Activated CD4-positive, alpha-beta T cell treated with anti-CD3 and anti-CD28 coated beads, Interleukin-2, amount 50 U/mL, for 16 hours (primary cell): ENCODE results near the gene TKT.
"Not testable (repeated sequence)": the region's sequence is repeated elsewhere in the genome, so short reads cannot be mapped to it uniquely, and the experiment has no call there.

ENCODE experiments used
- DNase-seq: peaks from one replicate; pipeline ENCODE4 v3.0.0-alpha.2; 2020

The TKT gene

GRCh38 chr3:53259427-53260259 lies 3.8 kb upstream of the TKT start:
- no peak for DNase-seq

GRCh38 chr3:53258600-53259426 lies 3.0 kb upstream of the TKT start:
- no peak for DNase-seq

GRCh38 chr3:53257465-53257864 lies 1.6 kb upstream of the TKT start:
- DNase-seq = no peak

- no peak for DNase-seq
Measured at GRCh38 chr3:53256704-53257055, 858 bp upstream of the TKT start.

- DNase-seq = peak; percentile 35
Measured at GRCh38 chr3:53255423-53255774, 423 bp downstream of the TKT start.

- peak; percentile 72 for DNase-seq
Measured at GRCh38 chr3:53254509-53255422, 1.1 kb downstream of the TKT start.

- DNase-seq = no peak
Measured at GRCh38 chr3:53253707-53254508, 1.9 kb downstream of the TKT start.

GRCh38 chr3:53252947-53253322 lies 2.9 kb downstream of the TKT start:
- DNase-seq = not testable (repeated sequence)

GRCh38 chr3:53252096-53252946 lies 3.5 kb downstream of the TKT start:
- DNase-seq = no peak

GRCh38 chr3:53250881-53251605 lies 4.8 kb downstream of the TKT start:
- DNase-seq = no peak

- no peak for DNase-seq
Measured at GRCh38 chr3:53250453-53250852, 5.4 kb downstream of the TKT start.

GRCh38 chr3:53248161-53248560 lies 7.7 kb downstream of the TKT start:
- DNase-seq = no peak

- DNase-seq = no peak
Measured at GRCh38 chr3:53247619-53248018, 8.2 kb downstream of the TKT start.

GRCh38 chr3:53244271-53244670 lies 11.6 kb downstream of the TKT start:
- no peak for DNase-seq

GRCh38 chr3:53243785-53244184 lies 12.0 kb downstream of the TKT start:
- no peak for DNase-seq

GRCh38 chr3:53243165-53243564 lies 12.7 kb downstream of the TKT start:
- DNase-seq = no peak

- no peak for DNase-seq
Measured at GRCh38 chr3:53242642-53243041, 13.2 kb downstream of the TKT start.

- no peak for DNase-seq
Measured at GRCh38 chr3:53242155-53242554, 13.7 kb downstream of the TKT start.

GRCh38 chr3:53240989-53241972 lies 14.5 kb downstream of the TKT start:
- no peak for DNase-seq
